Stimulated activated CD4-positive, alpha-beta T cell treated with anti-CD3 and anti-CD28 coated beads, TNF-alpha, amount 100 ng/mL, for 1 hour (primary cell): Measurements from ENCODE around the gene RAD51AP1.
"Not testable (repeated sequence)": the region's sequence is repeated elsewhere in the genome, so short reads cannot be mapped to it uniquely, and the experiment has no call there.

Source experiments
- DNase-seq, 3 donors: peaks; one replicate each; pipeline ENCODE4 v3.0.0-alpha.2; 2020; ENCODE audit warnings: low read depth in 3 of 3, low spot score in 1 of 3

RAD51AP1 gene

DNA sequence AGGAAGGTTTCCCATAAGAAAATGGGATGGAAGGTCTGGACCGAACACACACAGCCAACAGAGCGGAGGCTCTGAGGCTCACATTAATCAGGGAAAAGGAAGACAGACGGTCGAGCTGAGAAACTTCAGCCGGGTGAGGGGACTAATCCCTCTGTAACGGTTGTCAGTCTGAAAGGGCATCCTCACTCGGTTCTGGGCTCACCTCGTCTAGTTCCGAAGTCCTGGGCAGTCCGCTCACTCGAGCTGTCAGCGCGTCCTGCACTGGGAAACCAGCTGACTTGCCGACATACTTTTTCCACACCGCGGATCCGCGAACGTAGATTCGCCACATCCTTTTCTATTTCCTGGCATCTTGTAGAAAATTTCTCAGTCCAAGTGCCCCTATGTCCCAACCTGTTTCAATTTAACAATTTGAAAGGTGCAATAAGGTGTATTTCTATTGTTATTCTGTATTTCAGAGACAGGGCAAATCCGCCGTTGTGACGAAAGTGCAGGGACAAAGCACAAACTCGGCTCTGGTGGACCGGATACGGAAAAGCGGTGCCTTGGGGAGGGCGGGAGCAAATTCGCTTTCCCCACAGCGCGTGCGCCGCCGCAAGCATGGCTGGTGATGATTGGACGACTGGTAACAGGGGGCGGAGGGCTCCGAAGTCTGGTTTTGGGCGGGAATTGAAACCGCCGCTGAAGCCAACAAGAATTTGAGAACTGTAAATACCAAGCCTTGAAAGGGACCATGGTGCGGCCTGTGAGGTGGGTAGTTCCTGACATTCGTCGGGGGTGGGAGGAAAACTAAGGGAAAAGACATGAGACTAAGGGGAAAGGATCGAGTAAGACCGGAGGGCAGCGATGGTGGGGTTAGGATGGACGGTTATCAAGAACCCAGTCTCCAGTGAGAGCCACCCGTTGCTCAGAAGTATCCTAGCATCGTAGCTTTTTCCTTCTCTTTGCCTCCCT lies at the start of gene RAD51AP1:
Gene RAD51AP1 (plus strand): TSS at position 684 of the 954 bp plus-strand sequence. CDS start 50 bp downstream, at position 734.
- peak; percentile 82 to 89 (median 87) for DNase-seq

DNA sequence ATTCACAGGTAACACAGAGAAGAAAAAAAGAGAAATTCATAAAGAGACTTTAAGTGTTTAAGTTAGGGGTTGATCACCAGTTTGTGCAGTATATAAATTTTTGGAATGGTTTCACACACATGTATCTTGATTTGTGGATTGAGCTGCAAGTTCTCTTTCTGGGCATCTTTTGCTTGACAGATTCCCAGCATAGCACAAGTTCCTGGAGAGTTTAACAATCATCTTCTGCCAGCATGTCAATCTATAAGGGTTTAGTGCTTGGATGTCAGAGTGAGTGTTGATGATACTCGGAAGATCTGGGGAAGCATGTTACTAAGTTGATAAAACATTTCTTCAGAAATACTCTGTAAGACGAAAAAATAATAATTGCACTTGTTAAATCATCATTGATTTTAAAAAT lies 49.1 kb upstream of the RAD51AP1 start:
- no peak for DNase-seq

DNA sequence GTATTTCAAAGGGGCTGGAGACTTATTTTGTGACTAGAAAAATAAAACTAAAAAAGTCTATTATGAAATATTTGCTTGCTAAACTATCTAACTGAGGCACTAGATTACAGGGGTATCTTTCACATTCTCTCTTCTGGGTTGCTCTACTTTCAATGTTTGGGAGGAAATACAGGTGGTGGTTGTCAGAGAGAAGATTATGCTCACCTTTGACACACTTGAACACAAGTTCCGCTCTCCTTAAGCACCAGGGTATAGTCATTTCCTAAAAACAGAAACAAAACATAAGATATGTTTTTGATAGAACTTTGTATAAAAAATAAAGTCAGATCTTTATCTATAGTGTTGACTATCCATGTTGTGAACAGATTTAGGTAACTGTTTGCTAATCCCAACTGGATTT lies 47.7 kb upstream of the RAD51AP1 start:
- DNase-seq, result no peak

- DNase-seq, result no peak
These were observed 42.4 kb upstream of the RAD51AP1 start for GRCh38 chr12:4496145-4496838.

GRCh38 chr12:4499186-4499585 lies 39.5 kb upstream of the RAD51AP1 start:
- no peak for DNase-seq

DNA sequence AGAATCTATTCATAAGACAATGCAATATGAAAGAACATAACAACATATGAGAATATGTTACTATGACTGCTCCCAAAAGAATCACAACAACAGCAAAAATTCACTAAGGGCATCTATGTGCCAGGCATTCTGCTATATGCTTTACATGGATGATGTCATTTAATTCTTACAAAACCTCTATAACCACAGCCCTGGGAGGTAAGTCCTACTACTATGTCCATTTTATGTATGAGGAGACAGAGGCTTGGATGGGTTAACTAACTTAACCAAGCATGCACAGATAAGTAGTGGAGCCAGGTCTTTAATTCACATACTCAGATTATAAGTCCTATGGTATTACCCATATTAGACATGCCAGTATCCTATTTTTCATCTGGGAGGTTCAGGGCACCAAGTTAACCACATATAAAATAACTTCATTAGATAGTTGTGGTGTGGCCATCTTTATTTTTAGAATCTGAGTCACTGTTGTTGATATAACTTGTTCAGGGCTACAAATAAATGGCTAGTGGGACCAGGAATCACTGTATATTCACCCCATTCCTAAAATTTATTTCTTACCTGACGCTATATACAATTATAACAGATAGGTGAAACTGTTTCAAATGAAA lies 33.2 kb upstream of the RAD51AP1 start:
- DNase-seq, result no peak

DNA sequence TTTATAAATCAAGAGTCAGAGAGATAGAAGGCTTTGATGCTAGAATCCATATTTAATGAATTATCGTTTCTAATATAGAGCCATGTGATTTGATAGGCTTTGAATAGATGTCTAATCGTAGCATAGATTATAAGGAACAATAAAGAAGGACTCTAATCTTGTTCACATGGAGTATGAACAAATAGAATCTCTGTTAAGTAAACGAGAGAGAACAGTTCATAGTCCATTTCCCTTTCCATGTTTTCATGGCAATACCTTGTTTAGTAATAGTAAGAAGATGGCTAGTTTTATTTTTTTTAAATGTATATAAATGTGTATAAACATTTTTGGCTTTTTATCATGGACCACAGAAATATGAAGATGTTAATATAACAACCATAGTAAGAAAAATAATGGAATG lies 32.3 kb upstream of the RAD51AP1 start:
- DNase-seq, result no peak

DNA sequence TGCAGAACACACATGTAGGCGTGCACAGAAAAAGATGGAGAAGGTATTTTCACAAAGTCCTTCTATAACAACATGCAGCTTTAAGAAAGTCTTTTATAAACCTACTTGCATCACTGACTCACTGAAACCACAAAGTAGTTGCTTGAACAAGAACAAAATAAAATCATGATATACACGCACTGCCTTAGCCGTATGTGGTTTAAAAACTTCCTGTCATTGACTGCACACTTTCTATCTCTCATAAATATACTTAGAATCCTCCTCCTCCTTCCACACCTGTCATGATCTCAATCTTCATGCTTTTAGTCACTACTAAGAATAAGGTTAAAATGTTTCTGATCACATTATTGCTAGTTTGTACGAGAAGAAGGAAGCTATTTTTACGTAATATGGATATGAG lies 31.8 kb upstream of the RAD51AP1 start:
- DNase-seq, result peak in 1 of 3 donors; percentile 3

- not testable (repeated sequence) for DNase-seq
These were observed 30.2 kb upstream of the RAD51AP1 start for GRCh38 chr12:4508503-4508902.

GRCh38 chr12:4509269-4509668 lies 29.4 kb upstream of the RAD51AP1 start:
- not testable (repeated sequence) for DNase-seq

- DNase-seq, result no peak
These were observed 20.5 kb upstream of the RAD51AP1 start for GRCh38 chr12:4518106-4518728.

DNA sequence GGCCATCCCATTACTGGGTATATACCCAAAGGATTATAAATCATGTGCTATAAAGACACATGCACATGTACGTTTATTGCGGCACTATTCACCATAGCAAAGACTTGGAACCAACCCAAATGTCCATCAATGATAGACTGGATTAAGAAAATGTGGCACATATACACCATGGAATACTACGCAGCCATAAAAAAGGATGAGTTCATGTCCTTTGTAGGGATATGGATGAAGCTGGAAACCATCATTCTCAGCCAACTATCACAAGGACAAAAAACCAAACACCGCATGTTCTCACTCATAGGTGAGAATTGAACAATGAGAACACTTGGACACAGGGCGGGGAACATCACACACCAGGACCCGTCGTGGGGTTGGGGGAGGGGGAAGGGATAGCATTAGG lies 15.2 kb upstream of the RAD51AP1 start:
- not testable (repeated sequence) for DNase-seq

DNA sequence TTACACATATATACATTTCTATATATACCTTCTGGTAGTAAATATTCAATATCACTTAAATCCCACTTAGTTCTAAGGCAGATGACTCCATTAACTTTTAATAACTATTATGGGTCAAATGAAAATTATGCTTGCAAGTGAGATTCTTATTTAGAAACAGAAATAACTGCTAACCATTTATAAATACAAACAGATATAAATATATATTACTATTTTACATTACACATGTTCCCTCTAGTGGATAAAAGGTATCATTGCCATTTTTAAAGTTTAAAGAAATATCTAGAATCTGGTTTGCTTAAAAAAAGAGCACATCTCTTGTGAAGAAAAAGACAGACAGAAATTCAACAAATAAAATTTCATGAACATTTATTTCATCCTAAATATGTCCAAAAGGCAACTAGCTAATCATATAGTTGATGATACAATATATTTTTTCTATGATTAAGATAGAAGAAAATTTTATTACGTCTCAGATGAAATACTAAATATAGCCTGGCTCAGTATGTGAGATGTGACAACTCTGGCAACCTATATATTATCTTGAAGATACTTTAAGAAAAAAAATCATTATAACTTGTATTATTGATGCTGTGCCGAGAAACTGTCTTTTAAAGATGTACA lies 11.7 kb upstream of the RAD51AP1 start:
- no peak for DNase-seq

DNA sequence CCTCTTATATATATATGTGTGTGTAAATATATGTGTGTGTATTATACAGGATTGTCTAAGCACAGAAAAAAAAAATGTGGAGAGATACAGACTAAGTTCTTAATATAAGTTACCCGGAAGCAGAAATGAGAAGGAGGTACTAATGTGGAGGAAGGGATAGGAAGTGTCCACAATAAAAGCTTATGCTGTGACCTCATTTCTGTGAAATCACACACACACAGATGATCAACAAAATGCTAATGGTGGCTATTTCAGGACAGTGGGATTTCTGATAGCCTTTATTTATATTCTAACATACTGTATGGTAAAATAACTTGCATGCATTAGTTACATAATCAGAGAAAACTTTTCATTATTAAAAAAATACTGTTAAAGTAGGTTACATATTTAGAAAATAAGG lies 8.5 kb upstream of the RAD51AP1 start:
- DNase-seq, result no peak

DNA sequence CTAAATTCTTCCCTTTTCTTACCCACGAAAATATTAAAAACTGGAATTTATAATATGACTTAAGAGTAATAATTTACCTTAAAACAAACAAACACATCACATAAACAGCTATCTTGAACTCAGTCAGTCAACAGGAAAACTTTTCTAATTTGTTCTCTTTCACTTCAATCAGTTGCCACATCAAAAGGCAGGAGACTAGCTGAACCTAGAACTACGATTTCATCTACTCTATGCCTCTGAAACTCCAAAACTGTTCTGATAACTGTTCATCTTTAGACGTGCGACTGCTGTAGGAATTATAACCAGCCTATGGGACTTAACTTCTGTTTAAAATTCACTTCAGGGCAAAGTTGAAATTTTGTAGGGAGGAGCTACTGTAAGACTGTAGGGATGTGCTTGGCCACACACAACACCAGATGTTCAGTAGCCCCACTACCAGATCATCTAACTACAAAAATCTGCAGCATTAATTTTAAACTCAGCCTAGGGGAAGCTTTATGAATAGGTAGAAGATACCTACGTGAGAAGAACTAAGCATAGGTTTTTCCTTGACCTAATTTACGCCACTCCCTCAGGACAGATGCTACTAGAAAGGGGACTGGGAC lies 7.6 kb upstream of the RAD51AP1 start:
- DNase-seq, result no peak

DNA sequence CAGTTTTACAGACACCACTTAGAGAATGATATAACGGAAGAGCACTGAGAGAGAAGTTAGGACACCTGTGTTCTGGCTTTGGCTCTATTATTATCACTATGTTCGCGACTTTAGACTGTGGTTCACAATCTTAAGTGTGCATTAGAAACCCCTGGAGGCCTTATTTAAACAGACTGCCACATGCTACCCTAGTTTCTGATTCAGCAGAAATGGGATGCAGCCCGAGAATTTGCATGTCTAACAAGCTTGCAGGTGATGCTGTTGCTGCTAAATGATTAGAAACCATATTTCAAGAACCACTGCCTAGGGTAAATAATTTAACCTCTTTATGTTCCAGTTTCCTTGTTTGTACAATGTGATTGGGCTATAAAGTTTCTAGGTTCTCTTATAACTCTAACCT lies 3.6 kb upstream of the RAD51AP1 start:
- DNase-seq, result no peak

DNA sequence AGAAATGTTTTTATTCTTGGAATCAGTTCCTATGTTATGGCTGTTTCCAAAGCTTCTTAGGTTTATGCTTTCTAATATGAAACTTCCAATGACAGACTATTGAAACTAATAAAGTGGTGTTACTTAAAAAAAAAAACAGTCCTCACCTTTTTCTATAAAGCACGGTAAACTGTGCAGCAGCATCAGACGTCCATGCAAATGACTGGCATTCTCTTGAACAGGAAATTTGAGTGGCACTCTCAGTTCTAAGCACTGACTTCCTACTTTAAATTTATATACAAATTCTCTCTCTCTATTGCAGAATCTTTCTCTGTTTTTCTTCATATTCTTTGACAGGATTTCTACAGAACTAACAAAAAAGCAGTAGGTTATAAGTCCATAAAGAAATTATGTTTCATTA lies 2.8 kb upstream of the RAD51AP1 start:
- DNase-seq, result no peak

- DNase-seq, result no peak
These were observed 629 bp downstream of the RAD51AP1 start for GRCh38 chr12:4539167-4539870.

GRCh38 chr12:4540170-4540569 lies 1.5 kb downstream of the RAD51AP1 start:
- no peak for DNase-seq

- no peak for DNase-seq
These were observed 1.9 kb downstream of the RAD51AP1 start for GRCh38 chr12:4540638-4541037.
